Activated T-helper 1 cell treated with anti-CD3 and anti-CD28 coated beads, Interleukin-12 subunit alpha, Interleukin-12 subunit beta, Interleukin-2, Interleukin-4 antibody, amounts not matched to agents 30 ng/mL and 10 ng/mL and 1 ng/mL, durations not matched to agents 14 hours and 24 hours and 36 hours (primary cell): ENCODE data around the gene NFAT5. TPM values are rescaled to one million over a fixed set of nuclear protein-coding genes. Genes with fewer than 3 reads are reported as not detected.
"Not testable (repeated sequence)": the region's sequence is repeated elsewhere in the genome, so short reads cannot be mapped to it uniquely, and the experiment has no call there.

ENCODE experiments used
- DNase-seq: peaks from one replicate; pipeline ENCODE4 v3.0.0; 2021; ENCODE audit warnings: low spot score
- H3K27ac Mint-ChIP-seq: one replicate; pipeline ENCODE4 v1.8.0; 2021; ENCODE audit warnings: mild to moderate bottlenecking, mixed read lengths
- H3K27me3 Mint-ChIP-seq: one replicate; pipeline ENCODE4 v1.8.0; 2022; ENCODE audit warnings: mild to moderate bottlenecking, moderate library complexity, mixed read lengths; ENCODE audit not compliant: insufficient read depth
- H3K36me3 Mint-ChIP-seq: one replicate; pipeline ENCODE4 v1.8.0; 2021; ENCODE audit warnings: low read depth, mixed read lengths
- H3K4me1 Mint-ChIP-seq: one replicate; pipeline ENCODE4 v1.8.0; 2021; ENCODE audit warnings: low read depth, mixed read lengths
- H3K4me3 Mint-ChIP-seq: one replicate; pipeline ENCODE4 v1.8.0; 2021; ENCODE audit warnings: mild to moderate bottlenecking, moderate library complexity, mixed read lengths
- H3K9me3 Mint-ChIP-seq: one replicate; pipeline ENCODE4 v1.8.0; 2021; ENCODE audit warnings: mixed read lengths
- intact Hi-C: fragments of 100-400 bp; cut with micrococcal nuclease; formaldehyde crosslinking; loops from one replicate; pipeline ENCODE4 v1.15.1; 2024
- total RNA-seq: library from RNA; stranded (reverse); gene quantifications from 2 replicates; pipeline ENCODE4 v1.2.3, GENCODE V29; 2022

Gene NFAT5
- total RNA-seq, 1 donor from 2014 or later, result 54.2 TPM

DNA sequence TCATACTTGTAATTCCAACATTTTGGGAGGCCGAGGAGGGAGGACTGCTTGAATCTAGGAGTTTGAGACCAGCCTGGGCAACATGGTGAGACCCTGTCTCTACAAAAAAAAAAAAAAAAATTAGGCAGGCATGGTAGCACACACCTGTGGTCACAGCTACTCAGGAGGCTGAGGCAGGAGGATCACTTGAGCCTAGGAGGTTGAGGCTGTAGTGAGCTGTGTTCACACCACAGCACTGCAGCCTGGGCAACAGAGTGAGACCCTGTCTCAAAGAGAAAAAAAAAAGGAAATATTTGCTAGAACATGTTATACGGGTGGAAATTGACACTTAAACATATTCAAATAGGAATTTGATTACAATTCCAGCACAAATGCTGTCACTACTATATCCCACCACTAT lies 4.4 kb upstream of the NFAT5 start:
- H3K36me3 Mint-ChIP-seq, H3K27ac Mint-ChIP-seq, DNase-seq, H3K9me3 Mint-ChIP-seq, H3K4me3 Mint-ChIP-seq, H3K27me3 Mint-ChIP-seq: not testable (repeated sequence)
- peaks cover 51% of the 10 kb centered on the region for H3K4me1 Mint-ChIP-seq
- intact Hi-C loops, result loop anchor here (5.0 to 10.0 kb wide), 4 partner anchors 39 to 807 kb away; no protein-coding TSS in a partner anchor

GRCh38 chr16:69561901-69562300 lies 3.9 kb upstream of the NFAT5 start:
- intact Hi-C loops, result loop anchor here (5.0 to 10.0 kb wide), 4 partner anchors 40 to 807 kb away; no protein-coding TSS in a partner anchor
- no peak overlapping the region for H3K4me3 Mint-ChIP-seq
- no peaks in the 10 kb centered on the region for H3K27me3 Mint-ChIP-seq
- no peaks in the 10 kb centered on the region for H3K9me3 Mint-ChIP-seq
- H3K36me3 Mint-ChIP-seq, result peaks cover 3% of the 10 kb centered on the region
- H3K4me1 Mint-ChIP-seq, result peaks cover 52% of the 10 kb centered on the region
- no peak for DNase-seq
- H3K27ac Mint-ChIP-seq, result peak overlapping the region; percentile 27

GRCh38 chr16:69562813-69563212 lies 3.0 kb upstream of the NFAT5 start:
- no peak for DNase-seq
- Mint-ChIP-seq H3K27ac (peak overlapping the region; percentile 99), H3K9me3 (no peaks in the 10 kb centered on the region), H3K36me3 (peaks cover 12% of the 10 kb centered on the region), H3K4me3 (no peak overlapping the region), H3K4me1 (peaks cover 61% of the 10 kb centered on the region), H3K27me3 (no peaks in the 10 kb centered on the region)
- intact Hi-C loops, result loop anchor here (5.0 to 10.0 kb wide), 4 partner anchors 41 to 808 kb away; no protein-coding TSS in a partner anchor

DNA sequence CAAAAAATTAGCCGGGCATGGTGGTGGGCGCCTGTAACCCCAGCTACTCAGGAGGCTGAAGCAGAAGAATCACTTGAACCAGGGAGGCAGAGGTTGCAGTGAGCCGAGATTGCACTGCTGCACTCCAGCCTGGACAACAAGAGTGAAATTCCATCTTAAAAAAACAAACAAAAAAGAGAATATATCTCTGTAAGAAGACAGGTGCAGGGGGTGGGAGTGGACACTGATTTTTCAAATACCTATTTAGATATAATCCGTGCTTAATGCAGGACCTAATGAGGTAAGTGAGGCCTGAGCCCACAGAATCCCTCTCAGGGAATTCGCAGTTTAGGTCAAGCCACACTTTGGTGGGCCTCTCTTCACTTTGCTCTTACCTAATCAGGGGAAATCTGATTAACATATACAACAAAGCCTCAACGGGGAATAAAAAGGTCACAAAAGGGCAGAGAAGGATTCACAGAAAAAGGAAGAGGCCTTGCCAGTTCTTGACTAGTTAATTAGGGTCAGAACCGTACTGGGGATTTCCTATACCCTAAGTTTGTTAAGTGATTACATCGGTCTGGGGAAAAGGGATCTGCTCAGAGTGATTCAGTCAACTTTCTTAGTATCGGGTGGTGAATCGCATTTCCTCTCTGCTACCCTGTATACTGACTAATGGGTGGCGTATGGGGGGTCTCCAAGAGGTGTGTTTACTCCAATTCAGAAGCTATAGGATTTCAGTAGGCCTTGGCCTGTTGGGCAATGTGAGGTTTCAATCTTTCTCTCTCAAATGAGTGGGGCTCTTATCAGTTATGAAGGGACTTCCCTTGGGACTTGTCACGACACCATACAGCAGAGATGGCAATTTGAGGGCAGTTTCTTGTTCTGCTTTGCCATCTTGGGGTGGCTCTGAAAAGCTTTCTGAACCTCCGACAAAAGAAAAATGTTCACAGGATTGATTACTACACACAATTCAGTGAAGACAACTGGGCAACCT lies 1.9 kb upstream of the NFAT5 start:
- DNase-seq, result peak; percentile 52
- peaks cover 59% of the 10 kb centered on the region for H3K4me1 Mint-ChIP-seq
- peaks cover 10% of the 10 kb centered on the region for H3K36me3 Mint-ChIP-seq
- H3K9me3 Mint-ChIP-seq, result no peaks in the 10 kb centered on the region
- intact Hi-C loops, result loop anchor here (1.0 to 10.0 kb wide), 11 partner anchors 34 to 809 kb away; partner anchors contain the start of genes CYB5B and NOB1
- no peaks in the 10 kb centered on the region for H3K27me3 Mint-ChIP-seq
- H3K4me3 Mint-ChIP-seq, result peak overlapping the region; percentile 95
- peak overlapping the region; percentile 99 for H3K27ac Mint-ChIP-seq

- Mint-ChIP-seq H3K36me3 (peaks cover 18% of the 10 kb centered on the region), H3K27me3 (no peaks in the 10 kb centered on the region), H3K27ac (peak overlapping the region; percentile 99), H3K4me3 (peak overlapping the region; percentile 95), H3K9me3 (no peaks in the 10 kb centered on the region), H3K4me1 (peaks cover 70% of the 10 kb centered on the region)
- no peak for DNase-seq
- intact Hi-C loops, result loop anchor here (1.0 to 10.0 kb wide), 12 partner anchors 35 to 810 kb away; partner anchors contain the start of genes COG8, CYB5B, NIP7 and NOB1
These were observed 708 bp upstream of the NFAT5 start for GRCh38 chr16:69564845-69565670.

DNA sequence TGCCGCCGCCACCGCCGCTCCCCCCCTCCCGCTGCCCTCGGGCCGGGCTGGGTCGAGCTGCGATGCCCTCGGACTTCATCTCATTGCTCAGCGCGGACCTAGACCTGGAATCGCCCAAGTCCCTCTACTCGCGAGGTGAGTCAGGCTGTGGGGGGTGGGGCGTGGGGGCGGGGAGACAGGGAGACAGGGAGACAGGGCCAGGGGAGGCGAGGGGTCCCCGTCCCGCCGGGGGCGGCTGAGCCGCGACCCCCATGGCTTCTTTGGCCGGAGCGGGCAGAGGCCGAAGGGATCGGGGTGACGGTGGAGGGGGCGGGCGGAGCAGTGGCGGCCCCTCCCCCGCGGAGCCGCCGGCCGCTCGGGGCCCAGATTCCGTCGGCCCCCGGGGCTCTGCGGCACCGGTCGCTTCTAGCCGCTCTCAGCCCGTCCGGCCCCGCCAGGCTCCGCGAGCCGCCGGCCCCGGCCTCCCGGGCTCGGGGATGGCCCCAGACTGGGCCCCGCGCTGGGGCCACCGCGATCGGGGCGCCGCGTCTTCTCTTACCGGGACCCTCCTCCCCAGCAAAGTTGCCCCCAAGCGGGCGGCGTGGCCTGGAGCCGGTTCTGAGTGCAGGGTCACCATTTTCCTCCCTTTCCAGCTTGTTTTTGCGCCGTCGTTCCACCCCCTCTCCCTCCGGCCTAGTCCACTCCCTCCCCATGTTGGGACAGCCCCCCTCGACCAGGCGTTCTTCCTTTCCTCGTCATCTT lies 644 bp downstream of the NFAT5 start:
- intact Hi-C loops, result loop anchor here (5.0 to 10.0 kb wide), 3 partner anchors 229 to 812 kb away; partner anchors contain the start of genes COG8 and NIP7
- peak overlapping the region; percentile 100 for H3K4me3 Mint-ChIP-seq
- no peaks in the 10 kb centered on the region for H3K27me3 Mint-ChIP-seq
- H3K9me3 Mint-ChIP-seq, result no peaks in the 10 kb centered on the region
- H3K4me1 Mint-ChIP-seq, result peaks cover 63% of the 10 kb centered on the region
- peak overlapping the region; percentile 99 for H3K27ac Mint-ChIP-seq
- H3K36me3 Mint-ChIP-seq, result peaks cover 21% of the 10 kb centered on the region
- peak; percentile 43 for DNase-seq

DNA sequence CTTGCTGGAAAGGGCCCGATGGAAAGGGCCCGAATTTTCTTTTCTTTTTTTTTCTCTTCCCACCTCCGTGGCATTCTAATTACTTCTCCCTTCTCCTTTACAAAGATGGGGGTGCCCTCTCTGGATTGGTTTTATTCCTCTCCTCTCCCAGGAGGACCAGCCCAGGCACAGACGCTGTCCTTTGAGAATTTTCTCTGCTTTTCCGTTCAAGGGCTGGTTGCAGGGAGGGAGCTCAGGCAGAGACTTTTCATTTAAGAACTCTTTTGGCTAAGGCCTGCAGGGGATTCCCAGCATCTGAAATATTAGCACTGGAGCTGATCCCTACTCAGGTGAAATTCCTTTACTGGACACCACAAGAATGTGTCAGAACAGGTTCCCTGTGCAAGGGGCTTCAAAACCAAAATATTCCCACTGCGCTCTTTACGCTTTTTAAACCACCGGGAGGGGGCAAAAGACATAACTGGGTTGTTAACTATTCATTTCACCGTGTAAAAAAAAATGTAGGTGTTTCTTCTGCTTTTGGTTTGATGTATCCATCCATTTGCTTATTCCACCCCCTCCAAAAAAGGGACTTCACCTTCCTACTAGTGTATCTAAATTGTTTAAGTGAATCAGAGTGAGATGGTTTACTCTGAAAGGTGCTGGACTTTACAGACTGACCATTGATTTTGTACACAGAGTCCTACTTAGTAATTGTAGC lies 1.4 kb downstream of the NFAT5 start:
- H3K36me3 Mint-ChIP-seq, result peaks cover 21% of the 10 kb centered on the region
- H3K27ac Mint-ChIP-seq, result peak overlapping the region; percentile 99
- H3K4me1 Mint-ChIP-seq, result peaks cover 59% of the 10 kb centered on the region
- no peaks in the 10 kb centered on the region for H3K27me3 Mint-ChIP-seq
- peak overlapping the region; percentile 100 for H3K4me3 Mint-ChIP-seq
- no peaks in the 10 kb centered on the region for H3K9me3 Mint-ChIP-seq
- intact Hi-C loops, result loop anchor here (1.0 to 10.0 kb wide), 7 partner anchors 14 to 812 kb away; partner anchors contain the start of genes COG8, NIP7 and TERF2
- peak; percentile 9 for DNase-seq

- H3K4me1 Mint-ChIP-seq, result peaks cover 44% of the 10 kb centered on the region
- H3K36me3 Mint-ChIP-seq, result peaks cover 25% of the 10 kb centered on the region
- H3K9me3 Mint-ChIP-seq, result no peaks in the 10 kb centered on the region
- peak overlapping the region; percentile 30 for H3K4me3 Mint-ChIP-seq
- no peaks in the 10 kb centered on the region for H3K27me3 Mint-ChIP-seq
- no peak for DNase-seq
- H3K27ac Mint-ChIP-seq, result peak overlapping the region; percentile 23
- intact Hi-C loops, result loop anchor here (5.0 to 10.0 kb wide), 3 partner anchors 231 to 814 kb away; partner anchors contain the start of genes COG8 and NIP7
These were observed 2.9 kb downstream of the NFAT5 start for GRCh38 chr16:69568676-69569075.

DNA sequence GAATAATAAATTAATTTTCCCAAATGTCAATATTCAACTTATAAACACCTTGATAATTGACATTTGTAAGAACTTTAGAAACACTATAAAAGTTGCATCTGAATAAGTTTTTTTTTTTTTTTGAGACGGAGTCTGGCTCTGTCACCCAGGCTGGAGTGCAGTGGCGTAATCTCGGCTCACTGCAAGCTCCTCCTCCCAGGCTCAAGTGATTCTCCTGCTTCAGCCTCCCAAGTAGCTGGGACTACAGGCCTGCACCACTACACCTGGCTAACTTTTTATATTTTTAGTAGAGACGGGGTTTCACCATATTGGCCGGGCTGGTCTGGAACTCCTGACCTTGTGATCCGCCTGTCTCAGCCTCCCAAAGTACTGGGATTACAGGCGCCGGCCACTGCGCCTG lies 13.0 kb downstream of the NFAT5 start:
- H3K27me3 Mint-ChIP-seq, H3K27ac Mint-ChIP-seq, H3K4me3 Mint-ChIP-seq, intact Hi-C loops, DNase-seq, H3K9me3 Mint-ChIP-seq: not testable (repeated sequence)
- Mint-ChIP-seq H3K36me3 (peaks cover 11% of the 10 kb centered on the region), H3K4me1 (peaks cover 21% of the 10 kb centered on the region)

- no peaks in the 10 kb centered on the region for H3K27me3 Mint-ChIP-seq
- H3K9me3 Mint-ChIP-seq, result no peaks in the 10 kb centered on the region
- intact Hi-C loops, result no loop called here
- H3K36me3 Mint-ChIP-seq, result peaks cover 11% of the 10 kb centered on the region
- H3K4me3 Mint-ChIP-seq, result no peak overlapping the region
- peaks cover 21% of the 10 kb centered on the region for H3K4me1 Mint-ChIP-seq
- no peak for DNase-seq
- no peak overlapping the region for H3K27ac Mint-ChIP-seq
These were observed 14.2 kb downstream of the NFAT5 start for GRCh38 chr16:69579783-69580481.

- Mint-ChIP-seq H3K27me3 (no peaks in the 10 kb centered on the region), H3K36me3 (peaks cover 19% of the 10 kb centered on the region), H3K4me1 (peaks cover 32% of the 10 kb centered on the region), H3K27ac (peak overlapping the region; percentile 82), H3K9me3 (no peaks in the 10 kb centered on the region), H3K4me3 (no peak overlapping the region)
- no peak for DNase-seq
- intact Hi-C loops, result loop anchor here (1.0 kb wide), 1 partner anchor 14 kb away; no protein-coding TSS in a partner anchor
These were observed 15.5 kb downstream of the NFAT5 start for GRCh38 chr16:69581297-69581696.
